ENCODE results near the gene PURB.

The PURB gene

GRCh38 chr7:44894888-44895580, 9.7 kb upstream of the PURB start:
- CTCF ChIA-PET: interaction anchor here (1.0 to 1.8 kb wide), 3 partner anchors 11 to 241 kb away, joined by 4 to 5 read pairs (median 4); no protein-coding TSS in a partner anchor
- no peak overlapping the region for H3K4me3 ChIP-seq (ENCODE audit: low read depth, low read length)
- TF ChIP-seq CTCF (IDR thresholded peaks at IDR 0.05; ENCODE audit: insufficient read depth, low read length, missing control alignments): no peak
- POLR2A ChIA-PET: interaction anchor here (0.9 kb wide), 1 partner anchor 9 kb away, joined by 3 read pairs; no protein-coding TSS in a partner anchor
- DNase-seq (ENCODE audit: low read depth, low spot score): no peak

DNA sequence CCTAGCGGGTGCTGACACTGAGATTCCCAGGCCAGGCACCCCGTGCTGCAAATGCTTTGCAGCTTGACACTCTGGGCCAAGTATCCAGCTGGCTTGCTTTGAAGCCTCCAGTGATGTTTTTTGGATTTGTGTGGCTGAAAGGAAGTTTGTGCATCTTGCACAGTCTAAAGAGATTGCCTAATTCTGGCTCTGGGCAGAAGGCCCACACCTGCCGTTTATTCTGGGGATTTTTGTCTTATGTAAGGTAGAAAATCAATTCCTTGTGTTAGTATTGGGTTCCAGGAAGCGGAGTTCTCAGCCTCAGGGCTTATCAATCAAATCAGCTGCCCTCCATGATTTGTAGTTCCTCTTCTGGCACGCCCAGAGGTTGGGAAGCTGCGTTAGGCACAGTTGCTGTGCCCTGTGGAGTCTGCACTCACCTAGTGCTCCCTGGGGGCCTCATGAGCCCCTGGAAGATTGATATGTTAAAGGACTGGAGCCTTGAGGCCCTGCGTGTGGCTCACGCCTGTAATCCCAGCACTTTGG, 8.4 kb upstream of the PURB start:
- no peak for TF ChIP-seq CTCF (IDR thresholded peaks at IDR 0.05; ENCODE audit: insufficient read depth, low read length, missing control alignments)
- no peak for DNase-seq (ENCODE audit: low read depth, low spot score)
- POLR2A ChIA-PET: no interaction called here
- CTCF ChIA-PET: interaction anchor here (1.3 to 1.4 kb wide), 2 partner anchors 8 to 243 kb away, joined by 3 to 4 read pairs; partner anchors contain the start of gene PURB
- H3K4me3 ChIP-seq (ENCODE audit: low read depth, low read length): no peak overlapping the region

DNA sequence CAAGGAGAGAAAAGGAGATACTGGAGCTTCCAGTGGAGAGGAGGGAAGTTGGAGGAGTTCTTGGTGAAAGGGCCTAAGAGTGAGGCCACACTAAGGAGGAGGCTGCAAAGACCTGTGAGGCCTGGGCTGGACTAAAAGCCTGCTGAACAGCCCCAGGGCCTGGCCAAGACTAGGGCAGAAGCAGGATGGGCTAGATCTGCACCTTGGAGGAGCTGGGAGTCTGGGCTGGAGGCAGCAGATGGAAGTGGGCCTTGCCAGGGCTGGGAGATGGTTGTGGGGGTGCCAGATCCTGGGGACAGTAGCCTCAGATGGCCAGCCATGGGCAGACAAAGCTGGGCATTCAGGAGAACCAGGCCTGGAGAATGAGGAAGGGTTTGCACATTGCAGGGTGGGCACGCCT, 6.5 kb upstream of the PURB start:
- H3K4me3 ChIP-seq (ENCODE audit: low read depth, low read length): no peak overlapping the region
- CTCF ChIA-PET: interaction anchor here (1.7 to 2.1 kb wide), 2 partner anchors 21 to 35 kb away, joined by 5 to 6 read pairs; no protein-coding TSS in a partner anchor
- POLR2A ChIA-PET: interaction anchor here (0.6 kb wide), 1 partner anchor 220 kb away, joined by 3 read pairs; the partner anchor contains the start of gene TBRG4
- TF ChIP-seq CTCF (IDR thresholded peaks at IDR 0.05; ENCODE audit: insufficient read depth, low read length, missing control alignments): no peak
- no peak for DNase-seq (ENCODE audit: low read depth, low spot score)

- DNase-seq (ENCODE audit: low read depth, low spot score): no peak
- ChIA-PET CTCF (interaction anchor here (1.7 to 2.1 kb wide), 2 partner anchors 21 to 34 kb away, joined by 5 to 6 read pairs; no protein-coding TSS in a partner anchor), POLR2A (interaction anchor here (0.6 kb wide), 1 partner anchor 220 kb away, joined by 3 read pairs; the partner anchor contains the start of gene TBRG4)
- H3K4me3 ChIP-seq (ENCODE audit: low read depth, low read length): no peak overlapping the region
- no peak for TF ChIP-seq CTCF (IDR thresholded peaks at IDR 0.05; ENCODE audit: insufficient read depth, low read length, missing control alignments)
These were observed 6.0 kb upstream of the PURB start for GRCh38 chr7:44891372-44891771.

DNA sequence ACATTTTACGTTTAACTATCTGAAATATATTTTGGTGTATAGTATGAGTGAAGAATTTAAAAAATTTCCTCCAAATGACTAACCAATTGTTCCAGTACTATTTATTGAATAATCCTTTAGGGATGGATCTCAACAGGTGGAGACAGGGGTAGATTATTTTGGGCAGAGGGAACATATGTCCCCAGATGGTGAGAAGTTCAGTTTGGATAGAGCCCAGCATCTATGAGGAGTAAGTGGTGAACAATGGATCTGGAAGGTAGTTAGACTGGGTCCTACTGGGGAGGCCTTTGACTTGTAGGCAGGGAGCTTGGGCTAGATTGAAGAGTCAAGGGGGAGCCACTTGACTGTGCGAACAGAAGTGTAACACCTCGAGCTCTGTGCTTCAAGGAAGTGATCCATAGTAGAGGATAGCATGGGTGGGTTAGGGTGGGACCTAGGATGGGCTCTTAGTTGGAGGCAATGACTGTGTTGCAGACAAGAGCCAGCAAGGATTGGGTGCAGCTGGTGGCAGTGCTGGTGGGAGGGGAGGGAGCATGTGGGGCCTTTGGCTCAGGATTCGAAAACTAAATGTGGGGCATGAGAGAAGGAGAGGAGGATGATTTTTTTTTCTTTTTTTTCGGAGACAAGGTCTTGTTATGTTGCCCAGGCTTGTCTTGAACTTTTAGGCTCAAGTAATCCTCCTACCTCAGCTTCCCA, 3.9 kb upstream of the PURB start:
- ChIA-PET POLR2A (interaction anchor here (0.6 kb wide), 1 partner anchor 12 kb away, joined by 3 read pairs; no protein-coding TSS in a partner anchor), CTCF (interaction anchor here (0.6 kb wide), 1 partner anchor 32 kb away, joined by 3 read pairs; no protein-coding TSS in a partner anchor)
- DNase-seq (ENCODE audit: low read depth, low spot score): no peak
- no peak overlapping the region for H3K4me3 ChIP-seq (ENCODE audit: low read depth, low read length)
- no peak for TF ChIP-seq CTCF (IDR thresholded peaks at IDR 0.05; ENCODE audit: insufficient read depth, low read length, missing control alignments)

GRCh38 chr7:44887293-44887692, 2.0 kb upstream of the PURB start:
- no peak overlapping the region for H3K4me3 ChIP-seq (ENCODE audit: low read depth, low read length)
- TF ChIP-seq CTCF (IDR thresholded peaks at IDR 0.05; ENCODE audit: insufficient read depth, low read length, missing control alignments): no peak
- DNase-seq (ENCODE audit: low read depth, low spot score): no peak
- ChIA-PET CTCF (no interaction called here), POLR2A (no interaction called here)
